ENCODE data around the gene TRAF6.

The TRAF6 gene

DNA sequence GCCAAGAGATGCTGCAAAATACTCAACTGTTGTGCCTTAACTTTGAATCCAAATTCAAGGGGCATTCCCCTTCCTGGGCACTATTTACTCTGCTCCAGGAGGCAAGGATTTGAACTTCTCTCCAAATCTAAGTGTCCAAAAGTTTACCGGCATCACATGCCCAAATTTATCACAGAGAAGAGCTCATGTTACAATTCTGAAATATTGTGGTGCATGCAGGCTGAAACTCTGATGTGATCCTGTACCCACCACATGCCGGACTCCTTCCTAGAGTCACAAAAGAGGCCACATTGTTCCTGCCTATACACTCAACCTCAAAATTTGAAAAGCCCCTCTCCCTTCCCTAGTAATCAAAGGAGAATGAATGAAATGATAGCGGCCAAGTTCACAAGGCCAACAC lies 1.3 kb downstream of the TRAF6 start:
- TF ChIP-seq, protein P1, sequence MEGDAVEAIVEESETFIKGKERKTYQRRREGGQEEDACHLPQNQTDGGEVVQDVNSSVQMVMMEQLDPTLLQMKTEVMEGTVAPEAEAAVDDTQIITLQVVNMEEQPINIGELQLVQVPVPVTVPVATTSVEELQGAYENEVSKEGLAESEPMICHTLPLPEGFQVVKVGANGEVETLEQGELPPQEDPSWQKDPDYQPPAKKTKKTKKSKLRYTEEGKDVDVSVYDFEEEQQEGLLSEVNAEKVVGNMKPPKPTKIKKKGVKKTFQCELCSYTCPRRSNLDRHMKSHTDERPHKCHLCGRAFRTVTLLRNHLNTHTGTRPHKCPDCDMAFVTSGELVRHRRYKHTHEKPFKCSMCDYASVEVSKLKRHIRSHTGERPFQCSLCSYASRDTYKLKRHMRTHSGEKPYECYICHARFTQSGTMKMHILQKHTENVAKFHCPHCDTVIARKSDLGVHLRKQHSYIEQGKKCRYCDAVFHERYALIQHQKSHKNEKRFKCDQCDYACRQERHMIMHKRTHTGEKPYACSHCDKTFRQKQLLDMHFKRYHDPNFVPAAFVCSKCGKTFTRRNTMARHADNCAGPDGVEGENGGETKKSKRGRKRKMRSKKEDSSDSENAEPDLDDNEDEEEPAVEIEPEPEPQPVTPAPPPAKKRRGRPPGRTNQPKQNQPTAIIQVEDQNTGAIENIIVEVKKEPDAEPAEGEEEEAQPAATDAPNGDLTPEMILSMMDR (IDR thresholded peaks at IDR 0.05; ENCODE audit: low read depth, low read length), result no peak
- H3K4me3 ChIP-seq (ENCODE audit: low read depth, low read length), result peak overlapping the region; percentile 98

DNA sequence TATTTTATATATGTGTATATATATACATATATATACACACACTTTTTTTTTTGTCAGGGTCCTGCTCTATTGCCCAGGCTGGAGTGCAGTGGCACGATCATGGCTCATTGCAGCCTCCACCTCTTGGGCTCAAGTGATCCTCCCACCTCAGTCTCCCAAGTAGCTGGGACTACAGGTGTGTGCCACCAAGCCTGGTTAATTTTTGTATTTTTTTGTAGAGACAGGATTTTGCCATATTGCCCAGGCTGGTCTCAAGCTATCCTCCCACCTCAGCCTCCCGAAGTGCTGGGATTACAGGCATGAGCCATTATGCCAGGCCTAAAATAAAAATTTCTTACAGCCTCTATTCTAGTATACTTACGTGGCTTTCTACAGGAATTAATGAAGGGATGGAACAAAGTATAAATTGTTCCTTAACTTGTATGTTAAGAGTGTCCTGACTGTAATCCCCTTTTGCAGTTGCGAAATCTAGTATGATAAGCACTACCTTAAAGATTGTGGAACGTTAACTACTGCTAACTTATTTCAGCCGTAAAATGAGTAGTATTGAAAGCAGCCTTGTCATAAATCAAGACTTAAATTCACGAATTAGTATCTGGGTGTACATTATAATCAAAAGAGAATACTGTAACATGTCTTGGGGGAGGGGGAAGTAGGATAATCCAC lies 2.1 kb downstream of the TRAF6 start:
- peak overlapping the region; percentile 98 for H3K4me3 ChIP-seq (ENCODE audit: low read depth, low read length)
- TF ChIP-seq, protein P1 (IDR thresholded peaks at IDR 0.05; ENCODE audit: low read depth, low read length), result no peak

DNA sequence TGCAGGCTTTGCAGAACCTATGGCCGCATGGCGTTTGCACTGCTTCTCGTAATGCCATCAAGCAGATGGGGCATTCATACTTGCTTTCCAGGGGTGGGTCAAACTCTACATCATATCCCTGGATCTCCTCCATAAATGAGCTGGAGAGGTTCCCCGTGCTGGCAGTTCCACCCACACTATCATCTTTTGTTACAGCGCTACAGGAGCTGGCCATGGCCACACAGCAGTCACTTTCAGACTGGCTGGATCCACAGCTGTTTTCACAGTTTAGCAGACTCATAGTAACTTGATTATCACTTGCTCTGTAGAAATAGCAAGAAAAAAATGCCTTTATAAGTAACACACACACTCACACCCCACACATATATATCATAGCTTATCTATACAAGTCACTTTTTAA lies 8.8 kb downstream of the TRAF6 start:
- TF ChIP-seq, protein P1 (IDR thresholded peaks at IDR 0.05; ENCODE audit: low read depth, low read length), result no peak
- H3K4me3 ChIP-seq (ENCODE audit: low read depth, low read length), result no peak overlapping the region

DNA sequence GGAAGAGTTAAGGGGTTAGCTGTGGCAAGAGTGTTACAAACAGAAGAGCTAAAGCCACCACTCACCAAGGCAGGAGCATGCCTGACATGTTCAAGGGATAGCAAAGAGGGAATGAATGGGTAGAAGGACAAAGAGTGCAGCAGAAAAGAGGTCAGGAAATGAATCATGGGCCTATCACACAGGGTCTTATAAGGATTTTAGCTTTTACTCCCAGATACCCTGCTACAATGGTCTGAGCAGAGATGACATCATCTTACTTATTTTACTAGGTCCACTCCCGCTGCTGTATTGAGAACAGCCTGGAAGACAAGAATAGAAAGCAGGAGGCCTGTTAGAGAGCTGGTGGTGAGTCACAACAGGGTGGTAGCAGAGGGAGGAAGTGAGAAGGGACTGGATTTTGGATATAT lies 9.8 kb downstream of the TRAF6 start:
- H3K4me3 ChIP-seq (ENCODE audit: low read depth, low read length), result no peak overlapping the region
- TF ChIP-seq, protein P1 (IDR thresholded peaks at IDR 0.05; ENCODE audit: low read depth, low read length), result no peak

DNA sequence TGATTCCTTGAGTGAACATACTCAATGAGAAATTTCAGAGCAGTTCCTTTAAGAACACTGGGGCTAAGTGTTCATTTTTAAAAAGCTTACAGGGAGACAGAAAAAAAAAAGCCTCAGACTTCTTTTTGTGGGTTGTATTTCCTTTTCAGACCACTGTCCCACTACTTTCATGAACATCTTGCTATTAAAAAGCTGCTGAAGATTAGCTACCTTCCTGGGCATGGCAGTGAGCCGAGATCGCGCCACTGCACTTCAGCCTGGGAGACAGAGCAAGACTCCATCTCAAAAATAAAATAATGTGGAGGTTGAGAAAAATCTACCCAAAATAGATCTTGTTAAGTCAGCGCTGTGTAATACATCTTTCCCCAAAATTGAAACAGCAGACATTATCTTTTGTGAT lies 10.8 kb downstream of the TRAF6 start:
- H3K4me3 ChIP-seq (ENCODE audit: low read depth, low read length), result no peak overlapping the region
- TF ChIP-seq, protein P1 (IDR thresholded peaks at IDR 0.05; ENCODE audit: low read depth, low read length), result no peak

DNA sequence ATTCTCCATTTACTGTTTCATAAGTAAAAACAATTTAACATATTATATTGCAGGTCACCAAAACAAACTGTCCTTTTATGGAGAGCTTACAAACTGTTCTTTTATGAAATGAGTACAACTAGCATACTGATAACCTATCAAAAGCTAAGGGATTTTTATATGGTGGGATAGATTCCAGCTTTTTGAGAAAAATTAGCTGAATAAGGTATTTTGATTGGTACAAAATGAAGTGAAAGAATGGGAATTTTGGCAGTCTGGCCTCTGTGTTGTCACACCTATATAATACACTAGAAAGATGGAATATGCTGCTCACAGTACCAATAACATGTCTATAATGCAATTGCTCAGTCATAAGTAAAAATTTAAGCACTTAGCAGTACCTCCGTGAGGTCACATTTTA lies 11.4 kb downstream of the TRAF6 start:
- TF ChIP-seq, protein P1 (IDR thresholded peaks at IDR 0.05; ENCODE audit: low read depth, low read length), result no peak
- H3K4me3 ChIP-seq (ENCODE audit: low read depth, low read length), result no peak overlapping the region

DNA sequence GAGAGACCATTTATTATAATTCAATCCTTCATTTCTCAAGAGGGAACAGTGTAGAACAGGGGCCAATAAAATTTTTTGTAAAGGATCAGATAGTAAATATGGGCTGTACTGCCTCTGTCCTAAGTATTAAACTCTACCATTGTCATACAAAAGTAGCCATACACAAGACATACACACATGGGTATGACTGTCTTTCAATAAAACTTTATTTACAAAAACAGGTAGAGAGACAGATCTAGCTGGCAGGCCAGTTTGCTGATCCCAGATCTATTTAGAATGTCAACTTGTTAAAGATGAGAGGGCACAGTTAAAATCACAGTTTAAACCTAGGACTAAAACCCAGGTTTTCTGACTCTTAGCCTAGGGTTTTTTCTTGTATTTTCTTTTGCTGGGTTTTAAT lies 16.7 kb downstream of the TRAF6 start:
- TF ChIP-seq, protein P1 (IDR thresholded peaks at IDR 0.05; ENCODE audit: low read depth, low read length), result no peak
- no peak overlapping the region for H3K4me3 ChIP-seq (ENCODE audit: low read depth, low read length)

Data from WI38 (cell line).